Stimulated activated CD8-positive, alpha-beta memory T cell treated with anti-CD3 and anti-CD28 coated beads, Interleukin-4, amount 100 ng/mL, for 4 hours (primary cell): ENCODE data around the gene SART1.
"Not testable (repeated sequence)": the region's sequence is repeated elsewhere in the genome, so short reads cannot be mapped to it uniquely, and the experiment has no call there.

ENCODE experiments used
- DNase-seq, 2 donors: peaks; one replicate each; pipeline ENCODE4 v3.0.0-alpha.2; 2020; ENCODE audit warnings: low read depth in 2 of 2, low spot score in 1 of 2

The SART1 gene

DNA sequence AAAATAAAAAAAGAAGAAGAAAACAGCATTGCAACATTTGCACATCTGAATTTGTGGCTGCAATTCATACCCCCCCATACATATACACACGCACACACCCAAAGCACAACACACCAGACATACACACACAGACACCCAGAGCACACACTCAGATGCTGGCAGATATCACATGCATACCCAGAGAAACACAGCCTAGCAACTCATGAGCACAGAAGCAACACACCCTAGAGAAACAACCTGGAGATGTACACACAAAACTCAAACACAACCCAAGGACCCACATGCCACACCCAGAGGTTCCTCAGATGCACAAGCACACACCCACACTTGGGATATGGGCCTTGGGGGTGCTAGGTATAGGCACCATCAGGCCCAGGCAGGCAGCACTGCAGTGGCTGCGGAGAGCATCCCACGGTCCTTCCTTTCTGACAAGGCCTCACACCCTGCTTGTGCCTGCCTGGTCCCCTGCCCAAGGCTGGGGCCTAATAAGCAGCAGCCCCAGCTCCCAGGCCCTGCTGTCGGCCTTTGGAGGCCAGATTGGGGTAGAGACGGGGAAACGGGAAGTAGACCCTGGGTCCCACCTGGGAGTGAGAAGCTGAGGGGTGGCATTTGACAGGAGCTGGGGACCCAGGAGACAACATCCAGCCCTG is 53.4 kb downstream of the SART1 start:
- DNase-seq = no peak

DNA sequence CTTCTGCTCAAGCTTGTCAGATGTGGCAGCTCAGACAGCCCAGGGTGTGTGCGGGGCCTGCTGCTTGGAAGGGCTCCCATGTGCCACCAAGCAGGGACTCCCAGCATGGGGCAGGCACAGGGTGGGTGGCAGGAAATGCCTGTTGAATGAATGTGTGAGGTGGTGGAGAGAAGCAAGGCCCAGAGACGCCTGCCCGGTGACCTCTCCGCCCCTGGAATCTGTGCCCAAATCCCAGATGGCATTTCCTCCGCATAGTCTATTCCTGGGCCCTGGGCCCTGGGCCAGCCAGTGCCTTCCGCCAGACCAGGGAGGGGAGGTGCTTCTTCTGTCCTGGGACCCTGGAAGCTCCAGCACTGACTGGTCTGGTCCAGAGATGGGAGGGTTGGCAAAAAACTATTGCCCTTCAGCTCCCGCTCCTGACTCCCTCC is 53.9 kb downstream of the SART1 start:
- DNase-seq = no peak

DNA sequence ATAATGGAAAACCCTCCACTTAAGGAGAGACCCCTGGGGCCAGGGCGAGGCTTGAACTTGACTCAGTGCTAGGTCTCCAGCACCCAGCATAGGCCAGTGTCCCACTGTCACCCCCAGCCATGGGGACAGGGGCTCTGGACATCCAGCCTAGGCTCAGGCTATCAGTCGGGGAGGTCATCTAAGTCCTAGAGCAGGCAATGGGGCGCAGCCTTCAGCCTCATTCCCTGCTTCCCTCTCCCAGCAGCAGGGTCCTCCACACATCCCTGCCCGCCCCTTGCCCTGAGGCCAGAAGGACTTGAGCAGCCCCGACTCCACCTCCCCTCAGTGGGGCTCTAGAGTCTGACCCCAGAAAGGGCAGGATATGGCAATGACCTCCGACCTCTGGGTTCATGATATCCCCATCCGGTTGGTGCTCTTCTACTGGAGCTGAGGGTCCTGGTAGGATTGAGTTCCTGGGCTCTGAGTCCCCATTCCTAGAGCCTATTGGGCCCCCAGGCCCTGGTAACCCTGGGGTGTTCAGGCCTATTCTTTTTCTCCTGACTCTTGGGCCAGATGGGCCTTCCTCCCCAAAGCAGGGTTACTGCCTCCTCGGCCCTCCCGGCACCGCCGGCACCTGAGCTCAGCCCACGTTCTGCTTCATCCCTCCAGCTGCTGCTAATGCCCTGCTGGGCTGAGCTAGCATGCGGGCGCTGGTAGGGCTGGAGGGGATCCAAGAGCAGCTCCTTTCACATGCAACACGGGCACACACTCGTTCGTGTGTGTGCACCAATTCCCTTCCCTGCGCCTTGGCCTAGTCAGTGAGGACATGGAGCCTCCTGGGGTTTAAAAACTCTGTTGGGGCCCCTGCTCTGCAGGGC is 54.6 kb downstream of the SART1 start:
- DNase-seq = no peak

DNA sequence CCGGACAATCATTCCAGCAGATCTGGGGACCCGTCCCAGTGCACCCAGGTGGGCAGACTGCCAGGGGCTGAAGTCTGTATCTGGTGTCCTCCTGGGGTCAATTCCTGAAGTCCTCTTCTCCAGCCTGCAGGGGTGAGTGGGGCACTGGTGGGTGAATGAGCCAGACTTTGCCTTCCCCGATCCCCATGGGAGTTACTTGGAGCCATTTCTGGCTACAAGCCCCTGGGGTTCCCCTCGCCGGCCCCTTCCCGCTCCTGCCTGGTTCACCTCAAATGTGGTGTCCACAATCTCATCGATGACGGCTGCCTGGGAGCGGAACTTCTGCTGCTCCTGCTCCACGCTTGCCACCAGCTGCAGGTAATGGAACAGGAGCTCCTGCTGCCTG is 55.3 kb downstream of the SART1 start:
- DNase-seq = no peak

DNA sequence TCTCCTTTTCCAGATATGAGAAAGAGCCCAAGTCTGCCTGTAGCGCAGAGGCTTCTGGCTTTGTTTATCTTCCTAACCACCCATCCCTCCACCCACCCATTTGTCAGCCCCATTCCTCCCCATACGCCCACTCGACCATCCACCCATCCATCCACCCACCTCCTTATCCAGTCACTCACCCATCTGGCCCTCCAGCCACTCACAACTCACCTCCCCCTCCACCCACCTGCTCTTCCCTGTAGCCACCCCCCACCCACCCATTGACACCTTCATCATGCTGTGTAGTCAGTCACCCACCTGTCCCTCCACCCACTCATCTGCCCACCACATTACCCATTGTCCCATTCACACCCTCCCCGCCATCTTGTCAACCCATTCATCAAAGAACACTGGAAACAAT is 55.8 kb downstream of the SART1 start:
- DNase-seq = peak; percentile 21 to 49

DNA sequence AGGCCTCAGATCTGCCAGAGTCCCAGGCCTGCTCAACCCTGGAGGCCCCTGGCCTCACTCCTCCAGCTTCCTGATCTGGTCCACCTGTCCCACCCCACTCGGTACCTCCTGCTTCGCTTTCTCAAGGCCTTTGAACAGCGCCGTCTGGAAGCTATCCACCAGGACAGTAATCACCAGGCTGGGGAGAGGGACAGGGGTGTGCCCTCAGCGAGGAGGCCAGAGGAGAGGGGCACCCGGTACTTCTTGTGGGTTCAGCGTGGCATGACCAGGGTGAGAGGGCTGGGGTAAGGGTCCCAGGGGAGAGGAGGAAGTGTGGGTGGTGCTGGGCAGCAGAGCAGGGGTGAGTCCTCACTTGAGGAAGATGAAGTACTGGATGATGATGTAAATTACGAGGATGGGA is 58.7 kb downstream of the SART1 start:
- no peak for DNase-seq

DNA sequence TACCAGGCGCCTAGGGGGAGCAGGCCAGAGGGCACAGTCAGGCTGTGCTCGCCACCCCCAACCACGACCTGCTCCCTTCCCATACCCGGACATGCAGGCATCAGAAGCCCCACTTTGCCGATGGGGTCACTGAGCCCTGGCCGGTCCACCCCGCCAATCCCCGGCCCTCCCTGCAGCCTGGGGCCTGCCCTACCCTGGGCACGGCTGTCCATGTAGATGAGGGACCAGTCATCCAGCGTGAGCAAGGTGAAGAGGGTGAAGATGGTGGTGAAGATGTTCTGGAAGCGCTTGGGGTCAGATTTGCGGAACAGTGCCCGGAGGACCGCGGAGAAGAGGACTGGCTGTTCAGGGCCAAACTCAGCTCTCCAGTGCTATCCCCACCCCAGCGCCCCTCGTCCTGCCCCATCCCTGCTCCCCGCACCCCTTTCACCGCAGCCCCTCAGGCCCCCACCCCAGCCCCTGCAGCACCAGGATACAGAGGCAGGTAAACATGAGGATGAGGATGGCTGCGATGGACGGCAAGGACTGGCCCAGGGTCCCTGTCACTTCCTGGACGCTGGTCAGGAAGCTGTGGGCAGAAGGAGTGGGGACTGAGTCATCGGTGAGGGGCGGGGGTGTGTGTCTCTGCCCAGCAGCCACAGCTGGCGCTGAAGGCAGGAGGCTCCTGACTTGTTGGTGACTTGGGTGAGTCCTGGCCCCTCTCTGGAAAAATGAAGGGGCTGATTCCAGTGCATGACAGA is 59.3 kb downstream of the SART1 start:
- DNase-seq = no peak

DNA sequence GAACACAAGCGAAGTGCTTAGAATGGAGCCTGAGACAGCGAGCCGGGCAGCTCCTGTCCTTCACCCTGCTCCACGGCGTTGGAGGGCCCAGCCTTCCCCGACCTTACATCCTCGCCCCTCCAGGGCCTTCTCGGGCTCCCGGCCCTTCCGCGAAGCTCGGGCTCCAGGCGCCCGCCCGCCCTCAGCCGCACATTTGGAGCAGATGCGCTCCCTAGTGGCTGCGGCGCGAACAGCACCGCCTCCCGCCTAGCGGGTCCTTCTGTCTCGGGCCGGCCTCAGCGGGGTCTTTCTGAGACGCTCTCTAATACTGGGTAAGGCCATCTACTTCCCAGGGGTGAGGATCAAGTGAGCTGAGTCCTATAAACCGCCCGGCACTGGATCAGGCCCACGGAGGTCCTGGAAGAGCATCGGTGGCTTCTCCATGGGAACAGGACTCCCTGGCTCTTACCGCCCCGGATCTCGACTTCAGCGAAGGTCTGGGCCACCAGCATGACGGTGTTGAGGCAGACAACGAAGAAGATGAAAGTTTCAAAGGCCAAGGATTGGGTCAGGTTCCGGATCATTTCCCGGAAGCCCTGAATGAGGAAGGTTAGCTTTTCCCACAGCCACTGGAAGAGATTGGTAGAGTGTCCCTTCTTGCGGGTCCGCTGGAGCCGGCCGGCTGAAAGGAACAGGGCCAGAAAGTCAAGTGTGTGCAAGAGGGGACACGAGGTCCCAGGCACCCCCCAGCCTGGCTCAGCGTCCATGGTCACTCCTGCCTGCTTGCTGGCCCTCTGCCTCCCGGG is 61.1 kb downstream of the SART1 start:
- peak; percentile 54 to 66 for DNase-seq

DNA sequence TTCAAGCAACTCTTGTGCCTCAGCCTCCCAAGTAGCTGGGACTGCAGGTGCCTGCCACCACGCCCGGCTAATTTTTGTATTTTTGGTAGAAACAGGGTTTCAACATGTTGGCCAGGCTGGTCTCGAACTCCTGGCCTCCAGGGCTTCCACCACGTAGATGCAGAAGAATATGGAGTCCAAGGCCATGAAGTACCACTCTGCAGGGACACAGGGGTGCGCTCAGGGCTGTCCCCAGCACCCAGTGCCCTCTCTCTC is 61.6 kb downstream of the SART1 start:
- DNase-seq = not testable (repeated sequence)

DNA sequence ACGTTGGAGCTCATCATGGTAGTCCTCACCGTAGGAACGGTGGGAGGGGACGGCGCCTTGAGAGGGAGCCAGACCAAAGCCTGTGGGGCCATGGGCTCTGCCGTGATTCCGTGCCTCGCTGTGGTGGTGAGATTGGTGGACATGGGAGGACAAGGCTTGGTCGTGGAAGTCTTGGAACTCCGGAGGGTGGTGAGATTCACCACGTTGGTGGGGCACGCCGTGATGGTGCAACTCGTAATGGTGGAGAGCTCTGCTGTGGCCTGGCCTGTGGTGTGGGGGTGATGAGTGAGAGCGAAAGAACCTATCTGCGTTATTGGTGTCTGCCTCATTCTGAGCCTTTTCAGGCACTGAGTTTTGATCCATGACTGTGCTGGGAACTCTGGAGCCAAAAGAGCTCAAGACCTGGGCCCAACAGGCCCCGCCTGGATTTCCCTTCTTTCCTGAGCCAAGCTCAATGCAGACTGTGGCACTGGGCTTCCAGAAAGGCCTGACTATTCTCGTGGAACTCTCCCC is 64.5 kb downstream of the SART1 start, which contains the start of gene CATSPER1:
CATSPER1 (minus strand) TSS at position 463 of the 513 bp plus-strand sequence; CDS start at position 363, 100 bp downstream.
- no peak for DNase-seq
